HCT116 (cell line): Measurements from ENCODE around the gene FYCO1.

Source experiments
- CEBPB ChIP-seq: IDR thresholded peaks from 2 replicates; pipeline ENCODE4 v1.6.1; 2012; ENCODE audit warnings: low read depth
- EZH2 ChIP-seq: fragments of 200-600 bp; sonication (generic); IDR thresholded peaks from 2 replicates; pipeline ENCODE4 v1.6.1; 2017; ENCODE audit warnings: antibody characterized with exemption, mixed run types
- EZH2phosphoT487 ChIP-seq: fragments of 200-600 bp; IDR thresholded peaks from 2 replicates; pipeline ENCODE4 v1.6.1; 2018; ENCODE audit warnings: antibody characterized with exemption, borderline replicate concordance
- JUND ChIP-seq: IDR thresholded peaks from 2 replicates; pipeline ENCODE4 v1.6.1; 2012
- POLR2A ChIP-seq: IDR thresholded peaks from 2 replicates; pipeline ENCODE4 v1.7.0; 2011; ENCODE audit warnings: borderline replicate concordance; ENCODE audit not compliant: insufficient read depth, insufficient read length; ENCODE audit errors: extremely low read depth
- POLR2AphosphoS5 ChIP-seq: IDR thresholded peaks from 2 replicates; pipeline ENCODE4 v1.6.1; 2011; ENCODE audit warnings: mild to moderate bottlenecking, low read depth, low read length, moderate library complexity
- RAD21 ChIP-seq: IDR thresholded peaks from 2 replicates; pipeline ENCODE4 v1.6.1; 2012; ENCODE audit warnings: low read depth, mild to moderate bottlenecking
- SP1 ChIP-seq: IDR thresholded peaks from 2 replicates; pipeline ENCODE4 v1.6.1; 2012; ENCODE audit warnings: low read depth
- TF ChIP-seq, protein P1 (sequence below): IDR thresholded peaks from 2 replicates; pipeline ENCODE4 v1.6.1; 2012
- TF ChIP-seq, protein P2 (sequence below), 3 experiments: fragments of 200-600 bp in 1 of 3; sonication (generic) in 1 of 3; IDR thresholded peaks in 2 of 3; conservative IDR thresholded peaks in 1 of 3; 2 replicates each; pipeline ENCODE4 v1.5.1; 2012 to 2017; ENCODE audit warnings: low read depth in 2 of 3, low read length in 2 of 3, antibody characterized with exemption in 1 of 3, borderline replicate concordance in 1 of 3, control low read depth in 1 of 3, mild to moderate bottlenecking in 1 of 3, mixed read lengths in 1 of 3, mixed run types in 1 of 3, moderate library complexity in 1 of 3; ENCODE audit not compliant: insufficient read depth in 1 of 3
- TF ChIP-seq, protein P3 (sequence below): IDR thresholded peaks from 2 replicates; pipeline ENCODE4 v1.6.1; 2011; ENCODE audit warnings: mild to moderate bottlenecking, low read length, moderate library complexity; ENCODE audit not compliant: insufficient replicate concordance; ENCODE audit errors: extremely low read depth

DNA sequence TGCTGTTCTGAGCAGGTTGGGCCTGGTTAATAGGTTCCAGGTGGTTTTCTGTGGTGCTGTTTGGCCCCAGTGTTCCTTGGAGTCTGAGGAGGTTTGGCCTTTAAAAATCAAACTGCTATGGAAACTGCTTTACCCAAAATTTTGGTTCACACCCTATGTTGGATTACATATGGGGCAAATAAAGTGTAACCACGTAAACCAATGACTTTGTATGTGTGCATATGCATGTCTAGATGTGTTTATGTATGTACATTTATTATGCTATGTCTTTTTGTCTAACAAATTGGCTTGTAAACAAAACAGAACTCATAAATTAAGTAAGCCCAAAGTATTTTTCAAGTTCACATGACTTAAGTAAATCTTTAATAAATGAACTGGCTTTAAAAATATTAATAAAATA is 40.6 kb upstream of the FYCO1 start:
- TF ChIP-seq, protein P1, sequence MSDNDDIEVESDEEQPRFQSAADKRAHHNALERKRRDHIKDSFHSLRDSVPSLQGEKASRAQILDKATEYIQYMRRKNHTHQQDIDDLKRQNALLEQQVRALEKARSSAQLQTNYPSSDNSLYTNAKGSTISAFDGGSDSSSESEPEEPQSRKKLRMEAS = no peak
- TF ChIP-seq POLR2AphosphoS5 (no peak), EZH2phosphoT487 (no peak), POLR2A (no peak), EZH2 (no peak), RAD21 (no peak), JUND (no peak), SP1 (no peak), CEBPB (no peak)
- TF ChIP-seq, protein P2, sequence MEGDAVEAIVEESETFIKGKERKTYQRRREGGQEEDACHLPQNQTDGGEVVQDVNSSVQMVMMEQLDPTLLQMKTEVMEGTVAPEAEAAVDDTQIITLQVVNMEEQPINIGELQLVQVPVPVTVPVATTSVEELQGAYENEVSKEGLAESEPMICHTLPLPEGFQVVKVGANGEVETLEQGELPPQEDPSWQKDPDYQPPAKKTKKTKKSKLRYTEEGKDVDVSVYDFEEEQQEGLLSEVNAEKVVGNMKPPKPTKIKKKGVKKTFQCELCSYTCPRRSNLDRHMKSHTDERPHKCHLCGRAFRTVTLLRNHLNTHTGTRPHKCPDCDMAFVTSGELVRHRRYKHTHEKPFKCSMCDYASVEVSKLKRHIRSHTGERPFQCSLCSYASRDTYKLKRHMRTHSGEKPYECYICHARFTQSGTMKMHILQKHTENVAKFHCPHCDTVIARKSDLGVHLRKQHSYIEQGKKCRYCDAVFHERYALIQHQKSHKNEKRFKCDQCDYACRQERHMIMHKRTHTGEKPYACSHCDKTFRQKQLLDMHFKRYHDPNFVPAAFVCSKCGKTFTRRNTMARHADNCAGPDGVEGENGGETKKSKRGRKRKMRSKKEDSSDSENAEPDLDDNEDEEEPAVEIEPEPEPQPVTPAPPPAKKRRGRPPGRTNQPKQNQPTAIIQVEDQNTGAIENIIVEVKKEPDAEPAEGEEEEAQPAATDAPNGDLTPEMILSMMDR (IDR thresholded peaks at IDR 0.05 in 2 of 3, conservative IDR thresholded peaks at IDR 0.05 in 1 of 3; ENCODE audit: borderline replicate concordance in 1 of 3, insufficient read depth in 1 of 3, low read depth in 2 of 3, low read length in 2 of 3) = no peak
- TF ChIP-seq, protein P3, sequence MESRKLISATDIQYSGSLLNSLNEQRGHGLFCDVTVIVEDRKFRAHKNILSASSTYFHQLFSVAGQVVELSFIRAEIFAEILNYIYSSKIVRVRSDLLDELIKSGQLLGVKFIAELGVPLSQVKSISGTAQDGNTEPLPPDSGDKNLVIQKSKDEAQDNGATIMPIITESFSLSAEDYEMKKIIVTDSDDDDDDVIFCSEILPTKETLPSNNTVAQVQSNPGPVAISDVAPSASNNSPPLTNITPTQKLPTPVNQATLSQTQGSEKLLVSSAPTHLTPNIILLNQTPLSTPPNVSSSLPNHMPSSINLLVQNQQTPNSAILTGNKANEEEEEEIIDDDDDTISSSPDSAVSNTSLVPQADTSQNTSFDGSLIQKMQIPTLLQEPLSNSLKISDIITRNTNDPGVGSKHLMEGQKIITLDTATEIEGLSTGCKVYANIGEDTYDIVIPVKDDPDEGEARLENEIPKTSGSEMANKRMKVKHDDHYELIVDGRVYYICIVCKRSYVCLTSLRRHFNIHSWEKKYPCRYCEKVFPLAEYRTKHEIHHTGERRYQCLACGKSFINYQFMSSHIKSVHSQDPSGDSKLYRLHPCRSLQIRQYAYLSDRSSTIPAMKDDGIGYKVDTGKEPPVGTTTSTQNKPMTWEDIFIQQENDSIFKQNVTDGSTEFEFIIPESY = no peak
